Suprapubic skin (tissue), 4 donors: ENCODE data around the gene SLC39A9.

Experiments used
- EP300 ChIP-seq: sonication (generic); formaldehyde crosslinking; IDR thresholded peaks from one replicate; pipeline ENCODE4 v1.6.1; 2017; ENCODE audit warnings: antibody characterized with exemption
- POLR2A ChIP-seq, 2 donors: fragments of 450-650 bp; IDR thresholded peaks; one replicate each; pipeline ENCODE4 v1.6.1; 2017; ENCODE audit warnings: antibody characterized with exemption in 2 of 2, mild to moderate bottlenecking in 2 of 2, moderate library complexity in 2 of 2
- POLR2AphosphoS5 ChIP-seq, 3 donors: sonication (generic); formaldehyde crosslinking; IDR thresholded peaks; one replicate each; pipeline ENCODE4 v1.6.1; 2017; ENCODE audit warnings: antibody characterized with exemption in 3 of 3
- TF ChIP-seq, protein P1 (sequence below), 2 donors: fragments of 200-600 bp in 1 of 2; fragments of 450-650 bp in 1 of 2; sonication (generic) in 1 of 2; IDR thresholded peaks; one replicate each; pipeline ENCODE4 v1.5.1; 2016 to 2019; ENCODE audit warnings: antibody characterized with exemption in 2 of 2, mild to moderate bottlenecking in 1 of 2, moderate library complexity in 1 of 2

DNA sequence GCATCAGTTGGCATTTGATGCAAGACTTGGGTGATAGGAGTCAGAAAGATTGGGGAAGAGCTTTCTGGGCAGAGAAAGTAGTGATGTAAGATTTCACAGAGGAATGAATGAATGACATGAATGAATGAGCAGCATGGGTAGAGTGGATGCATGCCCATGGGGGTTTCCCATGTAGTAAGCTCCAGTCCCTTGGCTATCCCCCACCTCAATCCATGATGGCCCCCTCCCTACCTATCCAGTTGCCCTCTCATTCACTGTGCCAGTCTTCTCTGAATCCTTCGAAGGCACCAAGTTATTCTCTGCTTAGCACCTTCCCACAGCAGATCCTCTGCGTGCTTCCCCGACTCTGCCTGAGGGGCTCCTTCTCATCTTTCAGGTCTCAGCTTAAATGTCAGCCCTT, 32.4 kb upstream of the SLC39A9 start:
- TF ChIP-seq, protein P1, sequence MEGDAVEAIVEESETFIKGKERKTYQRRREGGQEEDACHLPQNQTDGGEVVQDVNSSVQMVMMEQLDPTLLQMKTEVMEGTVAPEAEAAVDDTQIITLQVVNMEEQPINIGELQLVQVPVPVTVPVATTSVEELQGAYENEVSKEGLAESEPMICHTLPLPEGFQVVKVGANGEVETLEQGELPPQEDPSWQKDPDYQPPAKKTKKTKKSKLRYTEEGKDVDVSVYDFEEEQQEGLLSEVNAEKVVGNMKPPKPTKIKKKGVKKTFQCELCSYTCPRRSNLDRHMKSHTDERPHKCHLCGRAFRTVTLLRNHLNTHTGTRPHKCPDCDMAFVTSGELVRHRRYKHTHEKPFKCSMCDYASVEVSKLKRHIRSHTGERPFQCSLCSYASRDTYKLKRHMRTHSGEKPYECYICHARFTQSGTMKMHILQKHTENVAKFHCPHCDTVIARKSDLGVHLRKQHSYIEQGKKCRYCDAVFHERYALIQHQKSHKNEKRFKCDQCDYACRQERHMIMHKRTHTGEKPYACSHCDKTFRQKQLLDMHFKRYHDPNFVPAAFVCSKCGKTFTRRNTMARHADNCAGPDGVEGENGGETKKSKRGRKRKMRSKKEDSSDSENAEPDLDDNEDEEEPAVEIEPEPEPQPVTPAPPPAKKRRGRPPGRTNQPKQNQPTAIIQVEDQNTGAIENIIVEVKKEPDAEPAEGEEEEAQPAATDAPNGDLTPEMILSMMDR (IDR thresholded peaks at IDR 0.05) = no peak
- no peak for TF ChIP-seq POLR2A (IDR thresholded peaks at IDR 0.05)
- TF ChIP-seq POLR2AphosphoS5 (IDR thresholded peaks at IDR 0.05) = no peak
- no peak for TF ChIP-seq EP300
